Mucosa of descending colon (tissue), 3 donors: ENCODE results near the gene HIRIP3. TPM values are rescaled to one million over a fixed set of nuclear protein-coding genes. Genes with fewer than 3 reads are reported as not detected.
"Not testable (repeated sequence)": the region's sequence is repeated elsewhere in the genome, so short reads cannot be mapped to it uniquely, and the experiment has no call there.

Experiments used
- ATAC-seq: fragments of 200-7000 bp; cut with Tn5 transposase; one replicate; pipeline ENCODE4 v1.9.1; 2020; ENCODE audit warnings: mild to moderate bottlenecking, moderate library complexity
- DNase-seq, 3 donors: peaks; one replicate each; pipeline ENCODE4 v3.0.0-alpha.2; 2020
- H3K36me3 ChIP-seq: fragments of 200-600 bp; one replicate; pipeline ENCODE4 v1.8.0; 2021; ENCODE audit warnings: low read depth, mild to moderate bottlenecking
- H3K4me1 ChIP-seq: fragments of 200-600 bp; one replicate; pipeline ENCODE4 v1.8.0; 2021; ENCODE audit warnings: low read depth, mild to moderate bottlenecking
- H3K4me3 ChIP-seq: fragments of 200-600 bp; one replicate; pipeline ENCODE4 v1.8.0; 2021; ENCODE audit warnings: mild to moderate bottlenecking
- H3K9me3 ChIP-seq: fragments of 200-600 bp; one replicate; pipeline ENCODE4 v1.8.0; 2021; ENCODE audit warnings: mild to moderate bottlenecking
- intact Hi-C, 2 donors: fragments of 100-400 bp; cut with DNase I in 1 of 2; cut with micrococcal nuclease in 1 of 2; formaldehyde crosslinking; loops; one replicate each; pipeline versions ENCODE4 v1.11.0 to v1.11.1; 2022; cut with DNase I, micrococcal nuclease
- total RNA-seq, 3 donors: library from RNA; stranded (reverse); fragmentation: NEBNext Ultra II Directional in 2 of 3; extraction: Animal tissue kit (Norgen Biotek cat#: 25700) in 2 of 3; gene quantifications; one replicate each; pipeline versions ENCODE4 v1.2.1 to v1.2.4, GENCODE V29; 2021 to 2023
- TF ChIP-seq, protein P1 (sequence below): fragments of 200-600 bp; IDR thresholded peaks from one replicate; pipeline ENCODE4 v1.8.0; 2022; ENCODE audit warnings: antibody characterized with exemption, mild to moderate bottlenecking
- donor health status: DM: no; HTN: no; CAD: no; lungs with moderate emphysema.
- donor health status: DM: no; HTN: no; CAD: no.
- donor health status: DM: no; HTN: yes; CAD: no.

The HIRIP3 gene
- total RNA-seq, 3 donors from 2014 or later, result 11.3 to 21.3 (median 11.9) TPM

GRCh38 chr16:29963021-29963743 lies 32.2 kb downstream of the HIRIP3 start:
- ATAC-seq (peak; percentile 1), DNase-seq (peak in 2 of 3 donors; percentile 24 to 56)
- TF ChIP-seq, protein P1, sequence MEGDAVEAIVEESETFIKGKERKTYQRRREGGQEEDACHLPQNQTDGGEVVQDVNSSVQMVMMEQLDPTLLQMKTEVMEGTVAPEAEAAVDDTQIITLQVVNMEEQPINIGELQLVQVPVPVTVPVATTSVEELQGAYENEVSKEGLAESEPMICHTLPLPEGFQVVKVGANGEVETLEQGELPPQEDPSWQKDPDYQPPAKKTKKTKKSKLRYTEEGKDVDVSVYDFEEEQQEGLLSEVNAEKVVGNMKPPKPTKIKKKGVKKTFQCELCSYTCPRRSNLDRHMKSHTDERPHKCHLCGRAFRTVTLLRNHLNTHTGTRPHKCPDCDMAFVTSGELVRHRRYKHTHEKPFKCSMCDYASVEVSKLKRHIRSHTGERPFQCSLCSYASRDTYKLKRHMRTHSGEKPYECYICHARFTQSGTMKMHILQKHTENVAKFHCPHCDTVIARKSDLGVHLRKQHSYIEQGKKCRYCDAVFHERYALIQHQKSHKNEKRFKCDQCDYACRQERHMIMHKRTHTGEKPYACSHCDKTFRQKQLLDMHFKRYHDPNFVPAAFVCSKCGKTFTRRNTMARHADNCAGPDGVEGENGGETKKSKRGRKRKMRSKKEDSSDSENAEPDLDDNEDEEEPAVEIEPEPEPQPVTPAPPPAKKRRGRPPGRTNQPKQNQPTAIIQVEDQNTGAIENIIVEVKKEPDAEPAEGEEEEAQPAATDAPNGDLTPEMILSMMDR, result no peak
- H3K36me3 ChIP-seq, result no peaks in the 10 kb centered on the region
- H3K4me3 ChIP-seq, result no peak overlapping the region
- intact Hi-C loops, result no loop called here
- H3K4me1 ChIP-seq, result peaks cover 10% of the 10 kb centered on the region
- H3K9me3 ChIP-seq, result no peaks in the 10 kb centered on the region

GRCh38 chr16:29962344-29962994 lies 32.9 kb downstream of the HIRIP3 start:
- ATAC-seq (peak; percentile 72), DNase-seq (peak in 1 of 3 donors; percentile 66)
- intact Hi-C loops, result no loop called here

DNA sequence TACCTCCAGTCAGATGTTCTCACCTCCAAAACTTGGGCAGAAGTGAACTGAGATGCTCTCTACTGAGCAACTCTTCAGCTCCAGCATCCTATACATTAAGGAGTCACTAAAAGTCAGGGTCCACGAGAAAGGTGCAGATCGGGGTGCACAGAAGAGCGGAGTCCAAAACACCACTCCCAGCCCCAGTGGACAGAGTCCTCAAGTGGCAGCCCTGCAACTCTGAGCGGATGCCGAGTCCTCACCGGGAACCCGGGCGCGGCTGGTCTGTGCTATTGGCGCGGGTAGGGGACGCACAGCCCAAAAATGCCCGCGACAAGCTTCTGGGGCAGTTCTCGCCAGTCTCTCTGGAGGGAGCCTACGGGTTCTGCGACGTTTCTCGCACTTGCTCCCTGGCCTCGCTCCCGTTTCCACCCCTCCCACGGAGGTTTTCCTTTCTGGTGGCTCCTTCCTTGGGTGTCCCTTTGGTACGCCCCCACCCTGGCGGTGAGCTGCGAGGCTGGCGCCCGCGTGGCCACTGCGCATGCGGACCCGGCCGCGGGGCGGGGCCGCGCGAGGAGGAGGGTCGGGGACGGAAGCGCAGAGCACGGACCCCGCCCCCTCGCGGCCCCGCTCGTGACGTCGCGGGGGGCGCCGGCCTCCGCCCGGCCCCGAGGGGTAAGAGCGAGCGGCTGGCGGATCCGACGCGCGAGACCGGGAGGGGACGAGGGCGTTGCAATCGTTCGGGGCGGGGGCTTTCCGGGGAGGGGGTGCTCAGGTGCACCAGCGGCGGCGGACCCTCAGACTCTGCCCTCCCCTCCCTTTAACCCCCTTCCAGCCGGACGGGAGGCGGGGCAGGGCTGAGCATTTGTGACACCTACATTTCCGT lies 33.7 kb downstream of the HIRIP3 start, which contains the start of gene TMEM219:
TMEM219 (plus strand) TSS at position 601 of the 865 bp plus-strand sequence. CDS start 1,065 bp downstream, outside the sequence.
- ATAC-seq (peak; percentile 97), DNase-seq (peak; percentile 93 to 97 (median 94))
- H3K4me1 ChIP-seq, result peaks cover 10% of the 10 kb centered on the region
- H3K9me3 ChIP-seq, result no peaks in the 10 kb centered on the region
- intact Hi-C loops, result no loop called here
- H3K4me3 ChIP-seq, result peak within 1 kb of the TSS; percentile 55
- TF ChIP-seq, protein P1, result peak; percentile 9
- no peaks in the 10 kb centered on the region for H3K36me3 ChIP-seq

More at GRCh38 chr16:29962344-29962994, 32.9 kb downstream of the HIRIP3 start:
- Histone ChIP-seq H3K4me3 (peak overlapping the region; percentile 55), H3K4me1 (peaks cover 10% of the 10 kb centered on the region), H3K9me3 (no peaks in the 10 kb centered on the region), H3K36me3 (no peaks in the 10 kb centered on the region)
- TF ChIP-seq, protein P1, result no peak

- ATAC-seq (no peak), DNase-seq (no peak)
- Histone ChIP-seq H3K4me3 (no peak overlapping the region), H3K4me1 (peaks cover 10% of the 10 kb centered on the region), H3K9me3 (no peaks in the 10 kb centered on the region), H3K36me3 (no peaks in the 10 kb centered on the region)
- TF ChIP-seq, protein P1, result no peak
- intact Hi-C loops, result no loop called here
Observed at GRCh38 chr16:29961127-29961478, 34.3 kb downstream of the HIRIP3 start.

GRCh38 chr16:29959821-29960220 lies 35.6 kb downstream of the HIRIP3 start:
- ATAC-seq, H3K9me3 ChIP-seq, DNase-seq, H3K36me3 ChIP-seq, intact Hi-C loops, H3K4me3 ChIP-seq: not testable (repeated sequence)
- peaks cover 10% of the 10 kb centered on the region for H3K4me1 ChIP-seq
